Measurements from ENCODE around the gene EXOC4. TPM values are rescaled to one million over a fixed set of nuclear protein-coding genes. Genes with fewer than 3 reads are reported as not detected.

Gene EXOC4
- total and polyA plus RNA-seq, 2 donors (not counting 3 experiments of a cell fraction or from before 2014, with no cell fraction given): 20.3 to 73.1 TPM

- no peak overlapping the region for H3K27ac ChIP-seq (ENCODE audit: insufficient read depth, low read depth, low read length)
- no peaks in the 10 kb centered on the region for H3K9me3 ChIP-seq (replicated peaks; ENCODE audit: control insufficient read depth, insufficient read depth, low read length)
- no peaks in the 10 kb centered on the region for H3K9me1 ChIP-seq (replicated peaks; ENCODE audit: control insufficient read depth, extremely low read depth, insufficient read depth, low read length)
- CTCF ChIA-PET: no interaction called here
- POLR2A ChIA-PET: no interaction called here
- TF ChIP-seq GATA2 (IDR thresholded peaks at IDR 0.05; ENCODE audit: insufficient read depth, insufficient read length, low read depth, low read length): no peak
- no peak for TF ChIP-seq POLR2A (IDR thresholded peaks at IDR 0.05; ENCODE audit: low read depth, low read length)
- no peak for TF ChIP-seq JUN (IDR thresholded peaks at IDR 0.05; ENCODE audit: borderline replicate concordance, insufficient read depth, insufficient read length, low read depth)
- no peak for TF ChIP-seq MAX (IDR thresholded peaks at IDR 0.05; ENCODE audit: insufficient read depth, insufficient read length)
- TF ChIP-seq EZH2 (IDR thresholded peaks at IDR 0.05; ENCODE audit: borderline replicate concordance, low read depth, low read length, severe bottlenecking): no peak
- TF ChIP-seq FOS (IDR thresholded peaks at IDR 0.05; ENCODE audit: borderline replicate concordance, insufficient read depth, low read length): no peak
- TF ChIP-seq CTCF (IDR thresholded peaks at IDR 0.05; ENCODE audit: extremely low read depth in 1 of 2, insufficient read depth in 1 of 2, low read depth in 1 of 2, low read length in 2 of 2): no peak
- no peak for TF ChIP-seq MYC (IDR thresholded peaks at IDR 0.05; ENCODE audit: low read depth, low read length)
- no peak for TF ChIP-seq POLR2AphosphoS5 (IDR thresholded peaks at IDR 0.05; ENCODE audit: insufficient read depth, low read depth, low read length)
- no peaks in the 10 kb centered on the region for H4K20me1 ChIP-seq (replicated peaks; ENCODE audit: control insufficient read depth, extremely low read depth, insufficient read depth, low read length)
- H3K9ac ChIP-seq (replicated peaks; ENCODE audit: extremely low read depth, insufficient read depth, low read length): no peak overlapping the region
- no peaks in the 10 kb centered on the region for H3K4me1 ChIP-seq (ENCODE audit: control insufficient read depth, extremely low read depth, insufficient read depth, low read length)
- H3K27me3 ChIP-seq (ENCODE audit: control insufficient read depth in 2 of 2, insufficient read depth in 2 of 2, low read length in 2 of 2): no peaks in the 10 kb centered on the region
- H3K4me3 ChIP-seq (replicated peaks in 1 of 3; ENCODE audit: insufficient read depth in 1 of 3, low read depth in 1 of 3, low read length in 3 of 3): no peak overlapping the region
- intact Hi-C loops (cut with micrococcal nuclease): no loop called here
- dilution Hi-C loops (cut with MboI; ENCODE audit: extremely low pct_ligation_motif_present, low sequenced_read_pairs): no loop called here
- H3K79me2 ChIP-seq (ENCODE audit: control insufficient read depth, insufficient read depth, low read length): no peaks in the 10 kb centered on the region
- FAIRE-seq: no peak
- no peak overlapping the region for H2AFZ ChIP-seq (ENCODE audit: low read depth, low read length)
- BruUV-seq (replicated peaks): no TSS peak
- no peaks in the 10 kb centered on the region for H3K36me3 ChIP-seq (ENCODE audit: control insufficient read depth in 2 of 2, extremely low read depth in 1 of 2, insufficient read depth in 2 of 2, low read length in 2 of 2)
- DNase-seq (ENCODE audit: low read depth, low spot score): no peak
- H3K4me2 ChIP-seq (ENCODE audit: insufficient read depth, low read length): no peak overlapping the region
Measured at GRCh38 chr7:133682364-133683181, 429.7 kb downstream of the EXOC4 start.
